Stimulated activated CD4-positive, alpha-beta T cell treated with anti-CD3 and anti-CD28 coated beads, Interleukin-4, amount 100 ng/mL, for 24 hours (primary cell): ENCODE data around the gene HEATR5A.
"Not testable (repeated sequence)": the region's sequence is repeated elsewhere in the genome, so short reads cannot be mapped to it uniquely, and the experiment has no call there.

Experiments used
- DNase-seq: peaks from one replicate; pipeline ENCODE4 v3.0.0-alpha.2; 2020

HEATR5A gene

GRCh38 chr14:31387091-31387490 is 33.3 kb downstream of the HEATR5A start:
- no peak for DNase-seq

- no peak for DNase-seq
Measured at GRCh38 chr14:31386271-31386670, 34.1 kb downstream of the HEATR5A start.

GRCh38 chr14:31382221-31382620 is 38.1 kb downstream of the HEATR5A start:
- no peak for DNase-seq

- no peak for DNase-seq
Measured at GRCh38 chr14:31380106-31380505, 40.2 kb downstream of the HEATR5A start.

GRCh38 chr14:31379125-31379947 is 41.0 kb downstream of the HEATR5A start:
- not testable (repeated sequence) for DNase-seq

GRCh38 chr14:31377433-31377832 is 42.9 kb downstream of the HEATR5A start:
- no peak for DNase-seq

GRCh38 chr14:31371646-31372045 is 48.7 kb downstream of the HEATR5A start:
- DNase-seq: no peak

- no peak for DNase-seq
Measured at GRCh38 chr14:31363331-31364073, 56.8 kb downstream of the HEATR5A start.

GRCh38 chr14:31362746-31363145 is 57.6 kb downstream of the HEATR5A start:
- no peak for DNase-seq

- DNase-seq: not testable (repeated sequence)
Measured at GRCh38 chr14:31361761-31362160, 58.6 kb downstream of the HEATR5A start.

- DNase-seq: no peak
Measured at GRCh38 chr14:31360919-31361662, 59.3 kb downstream of the HEATR5A start.

- DNase-seq: no peak
Measured at GRCh38 chr14:31357279-31357678, 63.1 kb downstream of the HEATR5A start.

GRCh38 chr14:31346097-31346496 is 74.3 kb downstream of the HEATR5A start:
- DNase-seq: no peak

GRCh38 chr14:31341280-31341679 is 79.1 kb downstream of the HEATR5A start:
- no peak for DNase-seq

- no peak for DNase-seq
Measured at GRCh38 chr14:31340297-31341063, 79.9 kb downstream of the HEATR5A start.

GRCh38 chr14:31339743-31340142 is 80.6 kb downstream of the HEATR5A start:
- no peak for DNase-seq

GRCh38 chr14:31337331-31337730 is 83.0 kb downstream of the HEATR5A start:
- no peak for DNase-seq

- DNase-seq: no peak
Measured at GRCh38 chr14:31336646-31337045, 83.7 kb downstream of the HEATR5A start.

GRCh38 chr14:31331395-31331794 is 89.0 kb downstream of the HEATR5A start:
- not testable (repeated sequence) for DNase-seq

GRCh38 chr14:31329876-31330521 is 90.4 kb downstream of the HEATR5A start:
- DNase-seq: not testable (repeated sequence)

GRCh38 chr14:31326111-31326510 is 94.2 kb downstream of the HEATR5A start:
- no peak for DNase-seq

- no peak for DNase-seq
Measured at GRCh38 chr14:31323419-31323818, 96.9 kb downstream of the HEATR5A start.
